Measurements from ENCODE around the gene SMYD3.
"Not testable (repeated sequence)": the region's sequence is repeated elsewhere in the genome, so short reads cannot be mapped to it uniquely, and the experiment has no call there.

Gene SMYD3

DNA sequence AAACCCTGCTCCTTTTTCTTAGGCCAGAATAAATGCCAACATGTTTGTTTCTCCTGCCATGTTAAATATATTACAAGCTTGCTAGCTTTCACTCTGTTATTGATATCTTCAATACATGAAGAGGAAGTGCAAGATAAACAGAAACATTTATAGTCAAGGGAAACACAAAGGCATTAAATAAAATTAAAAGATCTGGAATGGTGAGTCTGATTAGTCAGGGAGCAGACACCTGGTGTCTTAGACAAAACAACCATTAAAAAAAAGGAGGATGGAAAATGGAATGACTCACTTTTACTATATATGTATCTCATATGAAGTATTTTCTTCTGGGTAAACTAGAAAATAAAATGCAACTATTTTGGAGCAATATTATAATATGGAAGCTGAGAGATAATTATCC is 123.3 kb downstream of the SMYD3 start:
- in situ Hi-C loops (cut with HindIII; ENCODE audit: low pct_ligation_motif_present, low pct_unique_long_range_greater_than_20kb, low sequenced_read_pairs) = no loop called here
- no peak for DNase-seq

DNA sequence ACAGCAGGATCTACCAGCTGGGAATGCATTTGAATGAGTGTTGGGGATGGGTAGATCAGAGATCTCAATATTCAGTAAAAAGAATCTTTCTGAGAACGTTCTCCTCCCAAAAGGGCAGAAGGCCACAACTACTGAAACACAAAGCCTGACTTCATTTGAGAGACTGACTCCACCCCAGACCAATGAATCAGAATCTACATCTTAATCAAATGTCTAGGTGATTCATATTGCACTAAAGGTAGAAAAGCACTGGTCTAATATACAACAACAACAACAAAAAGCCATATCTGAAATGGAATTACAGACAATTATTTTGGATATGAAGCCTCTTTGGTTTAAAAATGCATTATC is 123.9 kb downstream of the SMYD3 start:
- DNase-seq = peak; percentile 10
- in situ Hi-C loops (cut with HindIII; ENCODE audit: low pct_ligation_motif_present, low pct_unique_long_range_greater_than_20kb, low sequenced_read_pairs) = no loop called here

DNA sequence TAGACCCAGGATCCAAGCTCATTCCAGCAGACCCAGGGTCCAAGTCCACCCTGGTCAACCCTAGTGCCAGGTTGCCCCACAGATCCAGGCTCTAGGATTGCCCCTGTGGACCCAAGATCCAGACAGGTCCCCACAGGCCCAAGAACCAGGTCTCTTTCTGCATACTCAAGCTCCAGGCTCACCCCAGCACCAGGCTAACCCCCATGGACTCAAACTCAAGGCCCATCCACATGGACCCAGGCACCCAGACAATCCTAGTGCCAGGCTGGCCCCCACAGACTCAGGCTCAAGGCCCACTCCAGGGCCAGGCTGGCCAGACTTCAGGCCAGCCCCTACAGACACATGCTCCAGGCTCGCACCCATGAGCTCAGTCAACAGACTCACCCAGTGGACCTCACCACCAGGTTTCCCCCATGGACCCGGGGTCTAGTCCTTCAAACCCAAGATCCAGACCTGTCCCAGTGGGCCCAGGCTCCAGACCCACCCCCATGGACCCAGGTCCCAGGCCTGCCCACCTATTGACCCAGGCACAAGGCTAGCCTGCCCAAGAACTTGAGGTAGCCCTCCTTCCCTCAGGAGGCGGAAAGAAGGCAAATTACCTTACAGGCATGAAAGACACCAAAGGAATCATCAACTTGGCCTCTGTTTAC is 124.4 kb downstream of the SMYD3 start:
- no peak for DNase-seq
- in situ Hi-C loops (cut with HindIII; ENCODE audit: low pct_ligation_motif_present, low pct_unique_long_range_greater_than_20kb, low sequenced_read_pairs) = no loop called here

DNA sequence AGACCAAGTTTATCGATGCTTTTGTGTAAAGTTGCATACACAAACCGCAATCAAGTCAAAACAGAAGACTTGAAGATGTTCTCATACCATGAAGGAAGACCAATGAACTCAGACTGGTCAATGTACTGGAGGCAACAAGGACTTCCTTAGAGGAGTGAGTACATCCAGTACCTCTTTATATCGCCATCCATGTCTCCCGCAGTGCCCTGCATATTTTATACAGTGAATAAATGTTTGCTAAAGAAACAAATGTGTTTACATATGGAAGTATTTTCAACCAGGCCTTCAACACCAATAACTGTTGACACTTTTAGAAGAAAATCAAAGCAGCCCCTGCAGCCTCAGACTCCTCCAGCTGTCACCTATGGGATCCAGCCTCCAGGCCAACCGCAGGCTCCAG is 125.6 kb downstream of the SMYD3 start:
- in situ Hi-C loops (cut with HindIII; ENCODE audit: low pct_ligation_motif_present, low pct_unique_long_range_greater_than_20kb, low sequenced_read_pairs) = no loop called here

DNA sequence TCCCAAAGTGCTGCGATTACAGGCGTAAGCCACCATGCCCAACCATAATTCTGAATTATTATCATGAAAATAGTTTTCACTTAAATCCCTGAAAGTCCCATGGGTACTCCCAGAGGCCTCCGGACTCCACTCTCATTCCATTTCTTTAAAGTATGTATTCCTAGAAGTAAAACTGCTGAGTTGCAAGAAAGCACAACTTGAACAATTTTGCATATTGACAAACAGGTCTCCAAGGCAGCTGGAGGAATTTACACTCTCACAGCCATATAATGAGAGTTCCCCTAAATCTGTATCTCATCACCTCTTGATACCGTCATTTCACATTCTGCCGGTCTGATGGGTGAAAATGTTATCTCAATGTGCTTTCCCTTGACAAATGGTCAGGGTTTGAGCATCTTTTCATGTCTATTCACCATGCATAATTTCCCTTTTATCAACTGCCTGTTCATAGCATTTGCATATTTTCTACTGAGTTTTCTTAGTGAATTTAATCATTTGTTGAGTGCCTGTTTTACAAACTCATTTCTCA is 129.4 kb downstream of the SMYD3 start:
- DNase-seq = no peak
- in situ Hi-C loops (cut with HindIII; ENCODE audit: low pct_ligation_motif_present, low pct_unique_long_range_greater_than_20kb, low sequenced_read_pairs) = no loop called here

More for the DNA sequence above, 125.6 kb downstream of the SMYD3 start:
- DNase-seq = no peak

DNA sequence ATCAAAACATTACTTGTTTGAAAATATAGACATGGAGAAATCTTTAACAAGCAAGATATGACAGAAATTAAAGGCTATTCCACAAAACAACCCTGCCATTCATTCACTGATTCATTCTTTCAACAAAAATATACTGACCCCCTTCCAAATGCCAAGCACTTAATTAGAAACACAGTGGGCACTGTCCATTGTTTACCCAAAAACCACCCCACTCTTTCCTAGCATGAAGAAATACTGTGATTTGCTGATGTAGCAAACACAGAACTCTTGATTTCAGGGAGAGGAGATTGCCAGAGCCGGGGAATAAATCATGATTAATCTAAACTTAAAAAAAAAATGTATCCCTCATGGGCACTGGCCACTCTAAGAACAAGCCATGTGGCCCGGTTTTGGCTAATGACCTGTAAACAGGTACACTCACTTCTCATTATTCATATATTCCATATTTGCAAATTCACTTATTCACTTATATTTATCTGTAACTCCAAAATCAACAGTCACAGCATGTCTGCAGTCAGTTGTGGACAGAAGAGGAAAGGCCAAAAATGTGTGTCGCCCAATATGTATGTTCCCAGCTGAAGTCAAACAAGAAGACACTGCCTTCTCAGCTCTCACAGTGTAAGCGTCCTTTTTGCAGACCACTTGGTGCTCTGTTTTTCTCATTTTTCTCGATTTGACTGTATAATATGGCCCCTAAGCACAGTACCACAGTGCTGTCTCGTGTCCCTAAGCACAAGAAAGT is 133.1 kb downstream of the SMYD3 start:
- no peak for DNase-seq
- in situ Hi-C loops (cut with HindIII; ENCODE audit: low pct_ligation_motif_present, low pct_unique_long_range_greater_than_20kb, low sequenced_read_pairs) = no loop called here

DNA sequence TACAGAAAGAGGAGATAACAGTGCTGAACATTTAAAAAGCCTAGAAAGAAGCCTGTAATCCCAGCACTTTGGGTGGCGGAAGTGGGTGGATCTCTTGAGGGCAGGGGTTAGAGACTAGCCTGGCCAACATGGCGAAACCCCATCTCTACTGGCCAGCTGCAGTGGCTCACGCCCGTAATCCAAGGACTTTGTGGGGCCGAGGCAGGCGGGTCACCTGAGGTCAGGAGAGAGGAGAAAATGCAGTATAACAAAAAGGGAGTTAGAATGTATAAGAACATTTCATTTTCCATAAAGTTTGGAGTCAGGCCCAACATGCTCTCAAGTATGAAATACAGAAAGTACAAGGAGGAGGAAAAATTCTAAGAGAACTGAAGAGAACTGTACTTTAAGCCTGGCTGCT is 134.5 kb downstream of the SMYD3 start:
- no peak for DNase-seq
- in situ Hi-C loops (cut with HindIII; ENCODE audit: low pct_ligation_motif_present, low pct_unique_long_range_greater_than_20kb, low sequenced_read_pairs) = no loop called here

DNA sequence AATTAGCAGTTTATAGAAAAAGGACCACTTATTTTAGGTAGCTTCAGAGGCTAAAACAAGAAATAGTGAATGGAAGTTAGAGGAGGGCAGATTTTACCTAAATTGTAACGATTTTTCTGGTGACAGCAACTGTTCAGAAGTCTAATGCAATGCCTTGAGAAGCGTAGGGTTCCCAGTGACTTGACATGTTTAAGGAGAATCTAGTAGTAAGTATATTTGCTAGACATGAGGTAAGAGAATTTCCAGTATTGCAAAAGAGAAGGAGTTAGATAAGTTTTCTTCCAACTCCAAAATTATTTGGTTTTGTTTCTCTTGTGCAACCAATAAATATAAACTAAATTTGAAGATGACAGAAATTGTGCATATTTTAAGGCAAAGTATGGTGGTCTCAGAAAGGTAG is 140.0 kb downstream of the SMYD3 start:
- no peak for DNase-seq
- in situ Hi-C loops (cut with HindIII; ENCODE audit: low pct_ligation_motif_present, low pct_unique_long_range_greater_than_20kb, low sequenced_read_pairs) = no loop called here

DNA sequence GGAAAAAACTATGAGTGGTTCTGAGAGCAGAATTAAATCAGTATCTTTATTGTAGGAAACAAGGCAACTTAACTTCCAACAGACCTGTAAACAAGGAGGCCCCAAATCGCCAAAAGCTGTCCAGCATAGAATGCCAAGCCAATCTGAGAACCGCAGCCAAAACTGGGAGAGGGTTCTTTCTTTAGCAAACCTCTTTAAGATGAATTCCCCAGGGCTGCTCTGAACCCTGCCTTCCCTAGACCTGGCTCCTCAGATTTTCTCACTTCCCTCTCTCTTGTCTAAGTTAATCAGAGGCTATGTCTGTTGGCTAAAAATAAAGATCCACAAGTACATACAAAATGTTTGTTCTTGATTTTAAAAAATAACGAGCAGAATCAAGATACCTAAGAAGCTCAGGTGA is 141.4 kb downstream of the SMYD3 start:
- in situ Hi-C loops (cut with HindIII; ENCODE audit: low pct_ligation_motif_present, low pct_unique_long_range_greater_than_20kb, low sequenced_read_pairs) = no loop called here
- DNase-seq = no peak

DNA sequence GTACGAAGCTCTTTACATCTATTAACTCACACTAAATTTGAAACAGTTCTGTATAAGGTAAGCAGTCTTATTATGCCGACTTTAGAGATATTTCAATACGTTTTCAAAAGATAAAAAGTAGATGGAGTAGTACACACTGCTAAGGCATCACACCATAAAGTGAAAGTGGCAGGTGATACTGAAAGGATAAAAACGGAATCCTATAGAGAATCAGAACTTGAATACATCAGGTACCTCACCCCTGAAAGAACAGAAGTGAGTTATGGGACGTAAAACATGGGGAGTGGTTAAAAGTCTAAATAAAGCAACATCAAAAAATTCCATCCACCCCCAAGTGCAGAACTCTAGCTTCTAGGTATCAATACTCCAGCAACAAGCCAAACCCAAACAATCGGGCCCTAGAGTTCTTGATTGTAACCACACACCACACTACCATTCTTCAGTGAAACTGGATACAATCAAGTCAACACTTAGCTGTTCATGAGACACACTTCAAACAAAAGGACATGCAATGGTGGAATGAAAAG is 142.6 kb downstream of the SMYD3 start:
- no peak for DNase-seq
- in situ Hi-C loops (cut with HindIII; ENCODE audit: low pct_ligation_motif_present, low pct_unique_long_range_greater_than_20kb, low sequenced_read_pairs) = no loop called here

DNA sequence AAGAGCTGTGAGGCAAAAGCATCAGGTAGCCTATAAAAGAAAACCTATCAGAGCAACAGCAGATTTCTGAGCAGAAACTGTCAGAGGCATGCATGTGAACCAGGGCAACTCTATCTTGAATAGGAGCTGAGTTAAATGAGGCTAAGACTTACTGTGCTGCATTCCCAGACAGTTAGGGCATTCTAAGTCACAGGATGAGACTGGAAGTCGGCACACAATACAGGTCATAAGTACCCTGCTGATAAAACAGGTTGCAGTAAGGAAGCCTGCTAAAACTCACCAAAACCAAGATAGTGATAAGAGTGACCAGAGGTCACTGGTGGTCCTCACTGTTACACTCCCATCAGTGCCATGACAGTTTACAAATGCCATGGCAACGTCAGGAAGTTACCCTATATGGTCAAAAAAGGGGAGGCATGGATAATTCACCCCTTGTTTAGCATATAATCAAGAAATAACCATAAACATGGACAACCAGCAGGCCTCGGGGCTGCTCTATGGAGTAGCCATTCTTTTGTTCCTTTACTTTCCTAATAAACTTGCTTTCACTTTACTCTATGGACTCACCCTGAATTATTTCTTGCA is 150.0 kb downstream of the SMYD3 start:
- DNase-seq = peak; percentile 39
- in situ Hi-C loops (cut with HindIII; ENCODE audit: low pct_ligation_motif_present, low pct_unique_long_range_greater_than_20kb, low sequenced_read_pairs) = not testable (repeated sequence)

DNA sequence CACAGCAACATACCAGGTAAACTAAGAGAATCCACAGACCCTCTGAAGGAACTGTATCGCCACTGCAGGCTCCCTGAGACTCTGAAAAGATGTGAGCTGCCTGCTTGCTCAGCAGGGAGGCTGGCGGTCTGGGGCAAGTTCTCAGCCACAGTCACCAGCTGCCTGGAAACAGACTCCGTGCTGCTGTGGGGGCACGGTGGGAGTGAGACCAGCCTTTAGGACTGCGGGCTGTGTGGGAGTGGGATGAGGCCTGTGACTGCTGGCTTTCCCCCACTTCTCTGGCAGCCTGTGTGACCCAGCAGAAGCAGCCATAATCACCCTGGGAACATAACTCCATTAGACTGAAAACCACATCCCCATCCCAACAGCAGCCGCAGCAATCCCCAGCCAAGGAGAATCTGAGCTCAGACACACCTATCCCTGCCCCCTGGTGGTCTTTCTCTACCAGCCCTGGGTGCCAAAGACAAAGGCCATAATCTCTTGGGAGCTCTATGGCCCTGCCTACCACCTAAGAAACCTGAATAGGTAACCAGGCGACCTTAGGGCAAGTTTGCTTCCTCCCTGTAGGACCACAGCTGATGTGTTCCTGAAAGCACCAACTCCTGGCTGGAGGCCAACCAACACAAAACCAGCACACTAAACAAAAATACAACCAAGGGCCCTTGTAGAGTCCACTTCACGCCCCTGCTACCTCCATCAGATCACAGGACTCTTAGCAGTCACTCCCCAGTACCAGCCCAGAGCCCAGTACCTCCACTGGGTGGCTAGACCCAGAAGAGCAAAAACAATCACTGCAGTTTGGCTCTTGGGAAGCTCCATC is 151.5 kb downstream of the SMYD3 start:
- DNase-seq = no peak
- in situ Hi-C loops (cut with HindIII; ENCODE audit: low pct_ligation_motif_present, low pct_unique_long_range_greater_than_20kb, low sequenced_read_pairs) = no loop called here

DNA sequence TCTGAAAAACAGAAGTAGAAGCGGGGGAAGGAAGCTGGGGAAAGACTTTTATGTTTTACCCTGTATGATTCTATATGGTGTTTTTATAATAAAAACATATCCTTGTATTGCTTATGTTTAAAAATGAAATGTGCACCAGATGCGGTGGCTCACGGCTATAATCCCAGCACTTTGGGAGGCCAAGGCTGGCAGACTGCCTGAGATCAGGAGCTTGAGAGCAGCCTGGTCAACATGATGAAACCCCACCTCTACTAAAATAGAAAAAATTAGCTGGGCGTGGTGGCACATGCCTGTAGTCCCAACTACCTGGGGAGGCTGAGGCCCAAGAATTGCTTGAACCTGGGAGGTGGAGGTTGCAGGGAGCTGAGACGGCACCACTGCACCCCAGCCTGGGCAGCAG is 155.4 kb downstream of the SMYD3 start:
- in situ Hi-C loops (cut with HindIII; ENCODE audit: low pct_ligation_motif_present, low pct_unique_long_range_greater_than_20kb, low sequenced_read_pairs) = no loop called here
- no peak for DNase-seq

DNA sequence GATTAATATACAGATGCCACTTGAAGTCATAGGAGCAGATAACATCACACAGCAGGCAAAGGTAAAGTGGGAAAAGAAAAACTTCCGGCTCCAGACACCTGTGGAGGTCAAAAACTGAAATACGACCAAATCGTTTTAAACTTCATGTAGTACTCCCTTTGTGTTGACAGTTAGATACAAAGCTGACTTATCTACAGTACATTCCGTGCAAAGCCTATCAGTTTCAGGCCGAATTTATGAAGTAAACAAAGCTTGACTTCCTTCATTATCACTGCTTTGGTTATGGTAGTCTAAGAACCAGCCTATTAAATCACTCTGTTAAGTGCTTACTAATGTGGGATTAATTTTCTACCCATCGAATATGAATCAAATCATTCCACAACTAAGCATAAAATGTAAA is 156.3 kb downstream of the SMYD3 start:
- in situ Hi-C loops (cut with HindIII; ENCODE audit: low pct_ligation_motif_present, low pct_unique_long_range_greater_than_20kb, low sequenced_read_pairs) = no loop called here
- DNase-seq = no peak

DNA sequence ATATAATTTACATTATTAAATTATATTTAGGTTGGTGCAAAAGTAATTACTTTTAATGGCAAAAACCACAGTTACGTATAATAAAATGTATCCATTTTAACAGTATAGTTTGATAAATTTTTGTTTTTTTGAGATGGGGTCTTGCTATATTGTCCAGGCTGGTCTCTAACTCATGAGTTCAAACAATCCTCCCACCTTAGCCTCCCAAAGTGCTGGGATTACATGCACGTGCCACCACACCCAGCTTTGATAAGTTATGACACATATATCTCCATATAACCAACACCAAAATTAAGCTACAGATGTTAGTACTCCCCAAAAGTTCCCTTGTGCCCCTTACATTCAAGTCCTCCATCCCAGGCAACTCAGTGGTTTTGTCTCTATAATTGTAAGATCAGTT is 163.1 kb downstream of the SMYD3 start:
- in situ Hi-C loops (cut with HindIII; ENCODE audit: low pct_ligation_motif_present, low pct_unique_long_range_greater_than_20kb, low sequenced_read_pairs) = no loop called here
- DNase-seq = no peak

DNA sequence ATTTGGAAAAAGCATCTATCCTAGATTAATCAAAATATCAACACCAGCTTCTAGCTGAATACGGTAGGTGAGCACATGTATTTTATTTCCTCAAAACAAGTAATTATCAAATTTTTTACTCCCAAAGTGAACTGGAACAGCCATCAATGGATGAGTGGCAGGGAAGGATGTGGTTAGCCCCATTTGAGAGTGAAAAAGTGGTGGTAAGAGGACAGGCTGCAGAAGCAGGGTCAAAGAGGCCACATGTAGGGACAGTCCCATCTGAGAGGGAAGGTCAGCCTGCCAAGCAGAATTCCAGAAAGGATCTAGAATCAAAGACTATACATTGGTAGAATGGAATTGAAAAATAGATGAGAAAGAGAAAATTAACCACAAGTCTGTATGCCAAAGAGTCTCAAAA is 163.8 kb downstream of the SMYD3 start:
- DNase-seq = no peak
- in situ Hi-C loops (cut with HindIII; ENCODE audit: low pct_ligation_motif_present, low pct_unique_long_range_greater_than_20kb, low sequenced_read_pairs) = no loop called here

DNA sequence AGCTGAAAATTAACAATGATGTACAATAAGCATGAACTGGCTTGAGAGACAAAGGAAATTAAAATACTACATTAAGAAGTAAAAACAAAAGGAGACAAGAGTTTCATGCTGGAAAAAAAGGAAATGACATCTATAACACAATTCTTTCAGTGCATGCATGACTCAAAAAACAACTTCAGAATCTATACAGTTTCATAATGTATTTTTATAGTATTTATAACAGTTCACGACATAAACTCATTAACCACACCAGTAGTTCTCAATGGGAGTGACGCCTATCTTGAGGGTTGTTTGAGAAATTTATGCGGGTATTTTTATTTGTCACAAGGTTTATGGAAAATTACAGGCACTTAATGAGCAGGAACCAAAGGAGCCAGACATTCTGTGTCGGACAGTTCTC is 168.5 kb downstream of the SMYD3 start:
- in situ Hi-C loops (cut with HindIII; ENCODE audit: low pct_ligation_motif_present, low pct_unique_long_range_greater_than_20kb, low sequenced_read_pairs) = no loop called here
- no peak for DNase-seq

DNA sequence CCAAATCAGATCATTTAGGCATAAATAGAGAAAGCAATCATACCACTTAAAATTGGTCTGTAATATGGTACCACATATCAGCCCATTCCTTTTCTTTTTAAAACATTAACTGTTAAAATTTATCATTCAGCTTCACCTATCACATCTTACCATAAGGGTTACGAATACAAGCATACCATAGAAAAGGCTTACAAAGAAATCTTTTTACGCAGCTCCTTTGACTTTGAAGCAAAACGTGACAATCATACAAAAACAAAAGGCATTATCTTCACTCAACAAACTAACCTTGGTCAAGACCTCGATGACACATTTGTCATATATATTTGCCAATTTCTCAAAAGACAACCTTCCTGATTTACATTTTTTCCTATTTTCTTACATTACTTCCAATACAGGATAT is 169.0 kb downstream of the SMYD3 start:
- in situ Hi-C loops (cut with HindIII; ENCODE audit: low pct_ligation_motif_present, low pct_unique_long_range_greater_than_20kb, low sequenced_read_pairs) = no loop called here
- DNase-seq = no peak

DNA sequence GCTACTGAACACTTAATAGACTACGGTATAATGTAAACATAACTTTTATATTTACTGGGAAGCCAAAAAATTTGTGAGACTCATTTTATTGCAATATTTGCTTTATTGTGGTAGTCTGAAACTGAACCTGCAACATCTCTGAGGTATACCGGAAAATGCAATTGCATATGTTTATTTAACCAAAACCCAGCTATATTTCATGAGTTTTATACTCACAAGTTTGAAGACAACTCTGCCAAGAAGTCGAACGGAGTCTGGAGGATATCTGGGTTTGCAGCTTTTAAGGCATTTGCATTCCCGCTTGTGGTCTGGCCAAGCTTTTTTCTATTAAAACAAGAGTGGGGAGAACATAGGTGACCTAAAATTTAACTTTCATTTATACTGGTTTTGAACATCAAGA is 171.9 kb downstream of the SMYD3 start:
- no peak for DNase-seq
- in situ Hi-C loops (cut with HindIII; ENCODE audit: low pct_ligation_motif_present, low pct_unique_long_range_greater_than_20kb, low sequenced_read_pairs) = no loop called here

Measured in ACHN (cell line).